SKM-1 (cell line): ENCODE measurements around the gene IL4I1.

Source experiments
- DNase-seq: peaks from one replicate; lab custom pipeline; 2025; ENCODE audit not compliant: unreplicated experiment; lab: John Stamatoyannopoulos, UW

The IL4I1 gene

GRCh38 chr19:49880162-49880869 is 16.4 kb downstream of the IL4I1 start:
- DNase-seq, result no peak

GRCh38 chr19:49879243-49879963 is 17.3 kb downstream of the IL4I1 start:
- DNase-seq, result no peak

- no peak for DNase-seq
These were observed 18.0 kb downstream of the IL4I1 start for GRCh38 chr19:49878744-49879070.

- DNase-seq, result peak; percentile 38
These were observed 18.6 kb downstream of the IL4I1 start for GRCh38 chr19:49877879-49878743.

- DNase-seq, result peak; percentile 87
These were observed 19.4 kb downstream of the IL4I1 start, which contains the start of the genes AKT1S1 and TBC1D17 for GRCh38 chr19:49877020-49877878. Gene AKT1S1 (minus strand): TSS chr19:49877355. CDS start chr19:49873295, 4,060 bp downstream. Gene TBC1D17 (plus strand): TSS chr19:49877702. CDS start chr19:49877724, 22 bp downstream.

GRCh38 chr19:49876422-49877019 is 20.2 kb downstream of the IL4I1 start:
- peak; percentile 66 for DNase-seq

GRCh38 chr19:49875857-49876421 is 20.7 kb downstream of the IL4I1 start:
- no peak for DNase-seq

- DNase-seq, result no peak
These were observed 21.5 kb downstream of the IL4I1 start for GRCh38 chr19:49875177-49875576.

GRCh38 chr19:49874503-49875157 is 22.1 kb downstream of the IL4I1 start:
- DNase-seq, result no peak

GRCh38 chr19:49873834-49874233 is 22.9 kb downstream of the IL4I1 start:
- no peak for DNase-seq

- no peak for DNase-seq
These were observed 23.6 kb downstream of the IL4I1 start for GRCh38 chr19:49873129-49873521.

- DNase-seq, result no peak
These were observed 24.2 kb downstream of the IL4I1 start for GRCh38 chr19:49872245-49873128.

- no peak for DNase-seq
These were observed 25.2 kb downstream of the IL4I1 start for GRCh38 chr19:49871349-49871985.

GRCh38 chr19:49870309-49870901 is 26.3 kb downstream of the IL4I1 start:
- no peak for DNase-seq

- DNase-seq, result peak; percentile 96
These were observed 27.0 kb downstream of the IL4I1 start for GRCh38 chr19:49869484-49870308.

GRCh38 chr19:49869009-49869483 is 27.6 kb downstream of the IL4I1 start:
- DNase-seq, result no peak
